AG04449 (cell line): Measurements from ENCODE around the gene ANKRD18B.
"Not testable (repeated sequence)": the region's sequence is repeated elsewhere in the genome, so short reads cannot be mapped to it uniquely, and the experiment has no call there.

ENCODE experiments used
- CTCF ChIA-PET: fragments of 350-600 bp; formaldehyde crosslinking; extraction: SDS; loops from one replicate; lab custom pipeline; 2021; ENCODE audit warnings: antibody characterized with exemption; lab: Yijun Ruan, JAX
- POLR2A ChIA-PET: fragments of 400-600, 350-600 bp; formaldehyde crosslinking; extraction: SDS; loops from one replicate; lab custom pipeline; 2020; ENCODE audit warnings: antibody characterized with exemption, inconsistent platforms; lab: Yijun Ruan, JAX
- DNase-seq: peaks from one replicate; pipeline ENCODE4 v3.0.0-alpha.2; 2010; ENCODE audit warnings: low read depth, low spot score
- H3K4me3 ChIP-seq: 2 replicates; pipeline ENCODE4 v1.5.1; 2011; ENCODE audit warnings: low read depth, mild to moderate bottlenecking, control low read depth, low read length
- TF ChIP-seq, protein P1 (sequence below): IDR thresholded peaks from one replicate; pipeline ENCODE4 v1.5.1; 2011; ENCODE audit warnings: mild to moderate bottlenecking, moderate library complexity, low read length, control low read depth, inconsistent platforms; ENCODE audit not compliant: insufficient read depth; ENCODE audit errors: missing control alignments

Gene ANKRD18B

GRCh38 chr9:33489066-33489465, 35.0 kb upstream of the ANKRD18B start:
- TF ChIP-seq, protein P1, sequence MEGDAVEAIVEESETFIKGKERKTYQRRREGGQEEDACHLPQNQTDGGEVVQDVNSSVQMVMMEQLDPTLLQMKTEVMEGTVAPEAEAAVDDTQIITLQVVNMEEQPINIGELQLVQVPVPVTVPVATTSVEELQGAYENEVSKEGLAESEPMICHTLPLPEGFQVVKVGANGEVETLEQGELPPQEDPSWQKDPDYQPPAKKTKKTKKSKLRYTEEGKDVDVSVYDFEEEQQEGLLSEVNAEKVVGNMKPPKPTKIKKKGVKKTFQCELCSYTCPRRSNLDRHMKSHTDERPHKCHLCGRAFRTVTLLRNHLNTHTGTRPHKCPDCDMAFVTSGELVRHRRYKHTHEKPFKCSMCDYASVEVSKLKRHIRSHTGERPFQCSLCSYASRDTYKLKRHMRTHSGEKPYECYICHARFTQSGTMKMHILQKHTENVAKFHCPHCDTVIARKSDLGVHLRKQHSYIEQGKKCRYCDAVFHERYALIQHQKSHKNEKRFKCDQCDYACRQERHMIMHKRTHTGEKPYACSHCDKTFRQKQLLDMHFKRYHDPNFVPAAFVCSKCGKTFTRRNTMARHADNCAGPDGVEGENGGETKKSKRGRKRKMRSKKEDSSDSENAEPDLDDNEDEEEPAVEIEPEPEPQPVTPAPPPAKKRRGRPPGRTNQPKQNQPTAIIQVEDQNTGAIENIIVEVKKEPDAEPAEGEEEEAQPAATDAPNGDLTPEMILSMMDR = no peak
- H3K4me3 ChIP-seq = no peak overlapping the region
- ChIA-PET CTCF (interaction anchor here (1.5 to 1.9 kb wide), 4 partner anchors 9 to 36 kb away, joined by 4 to 10 read pairs (median 8); partner anchors contain the start of gene NOL6), POLR2A (interaction anchor here (0.8 to 0.9 kb wide), 2 partner anchors 15 to 18 kb away, joined by 3 to 4 read pairs; partner anchors contain the start of gene NOL6)
- DNase-seq = peak; percentile 26

DNA sequence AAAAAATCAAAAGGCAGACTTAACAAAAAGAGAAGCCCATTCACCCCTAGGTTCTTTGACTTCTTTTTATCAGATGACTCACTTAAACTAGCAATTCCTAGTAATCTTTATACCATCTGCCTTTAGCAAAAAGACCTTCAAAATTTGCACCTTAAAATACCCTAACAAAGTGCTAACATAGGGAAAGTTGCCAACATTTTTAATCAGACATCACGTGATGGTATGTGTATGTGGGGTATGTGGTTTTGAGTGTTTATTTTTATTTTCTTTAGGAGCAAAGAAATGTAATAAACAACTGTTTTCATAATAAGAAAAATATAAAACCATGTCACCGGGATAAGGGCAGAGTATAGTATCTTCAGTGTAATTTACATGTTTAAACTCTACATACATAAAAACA, 30.2 kb upstream of the ANKRD18B start:
- POLR2A ChIA-PET, DNase-seq, H3K4me3 ChIP-seq, CTCF ChIA-PET: not testable (repeated sequence)

DNA sequence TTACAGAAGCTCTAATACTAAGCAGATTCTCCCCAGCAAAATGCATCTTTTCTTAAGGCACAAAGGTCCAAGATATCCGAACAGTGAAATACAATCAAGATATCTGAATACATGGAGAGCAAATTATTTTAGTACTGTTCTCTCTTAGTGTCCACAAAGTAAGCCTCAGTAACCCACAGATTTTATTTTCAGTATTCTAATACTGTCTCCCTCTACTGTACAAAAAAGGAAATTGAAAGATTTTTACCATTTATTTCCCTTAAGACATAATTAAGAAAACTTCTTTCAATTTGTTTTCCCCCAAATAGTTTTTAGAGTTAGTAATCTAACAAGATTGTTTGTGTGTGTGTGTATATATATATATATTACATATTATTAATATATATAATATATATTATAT, 25.7 kb upstream of the ANKRD18B start:
- no peak for DNase-seq
- CTCF ChIA-PET = interaction anchor here (1.8 kb wide), 1 partner anchor 10 kb away, joined by 8 read pairs; no protein-coding TSS in a partner anchor
- POLR2A ChIA-PET = no interaction called here
- TF ChIP-seq, protein P1 = no peak
- H3K4me3 ChIP-seq = no peak overlapping the region

GRCh38 chr9:33506626-33507370, 17.3 kb upstream of the ANKRD18B start:
- TF ChIP-seq, protein P1 = no peak
- peak overlapping the region; percentile 41 for H3K4me3 ChIP-seq
- ChIA-PET POLR2A (interaction anchor here (0.9 kb wide), 1 partner anchor 18 kb away, joined by 3 read pairs; no protein-coding TSS in a partner anchor), CTCF (interaction anchor here (1.2 kb wide), 2 partner anchors 10 to 18 kb away, joined by 4 to 5 read pairs; no protein-coding TSS in a partner anchor)
- peak; percentile 89 for DNase-seq

DNA sequence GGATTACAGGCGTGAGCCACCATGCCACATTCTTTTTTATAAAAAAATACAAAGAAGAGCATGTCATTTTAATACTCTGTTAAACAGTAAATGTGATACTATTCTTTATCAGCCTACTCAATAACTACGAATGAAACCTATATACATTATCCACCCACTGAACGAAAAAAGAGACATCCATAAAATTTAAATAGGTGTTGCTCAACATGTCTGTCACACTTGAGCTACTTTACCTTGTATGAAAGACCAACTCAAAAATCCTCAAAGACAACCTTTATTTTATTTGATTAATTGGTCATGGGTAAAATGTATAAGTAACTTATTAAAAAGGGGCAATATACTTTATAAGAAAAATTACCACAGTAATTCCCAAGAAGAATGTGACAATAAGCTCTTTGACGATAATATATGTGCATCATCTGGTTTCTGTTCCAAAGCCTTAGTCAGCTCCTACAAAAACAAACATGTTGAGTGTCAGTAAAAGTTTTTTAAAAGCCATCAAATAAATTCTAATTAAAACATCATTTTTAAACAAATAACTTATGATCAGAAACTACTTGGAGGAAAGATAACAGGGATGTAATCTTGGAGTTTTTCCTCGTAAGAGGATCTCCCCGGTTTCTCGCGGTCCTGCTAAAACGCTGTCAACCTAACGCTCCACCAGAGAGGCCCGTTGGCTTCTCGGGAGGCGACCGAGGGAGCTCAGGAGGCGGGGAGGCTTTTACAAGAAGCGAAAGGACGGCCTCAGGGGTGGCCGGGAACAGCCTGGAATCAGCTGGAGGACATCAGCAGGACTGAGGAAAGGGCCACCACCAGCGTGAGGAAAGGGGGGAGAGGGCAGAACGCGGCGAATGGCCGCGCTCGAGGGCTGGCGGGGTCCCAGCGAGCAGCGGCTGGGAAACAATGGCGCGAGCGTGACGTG, 13.5 kb upstream of the ANKRD18B start:
- TF ChIP-seq, protein P1 = no peak
- no peak for DNase-seq
- CTCF ChIA-PET = interaction anchor here (0.8 to 1.3 kb wide), 2 partner anchors 37 to 95 kb away, joined by 3 read pairs; partner anchors contain the start of gene NOL6
- H3K4me3 ChIP-seq = peak overlapping the region; percentile 70
- POLR2A ChIA-PET = interaction anchor here (0.6 kb wide), 1 partner anchor 30 kb away, joined by 3 read pairs; no protein-coding TSS in a partner anchor

GRCh38 chr9:33511184-33511517, 12.9 kb upstream of the ANKRD18B start:
- ChIA-PET POLR2A (interaction anchor here (0.6 kb wide), 1 partner anchor 31 kb away, joined by 3 read pairs; no protein-coding TSS in a partner anchor), CTCF (interaction anchor here (1.3 kb wide), 1 partner anchor 37 kb away, joined by 3 read pairs; the partner anchor contains the start of gene NOL6)
- DNase-seq = not testable (repeated sequence)
- peak overlapping the region; percentile 70 for H3K4me3 ChIP-seq

- CTCF ChIA-PET, POLR2A ChIA-PET, H3K4me3 ChIP-seq: not testable (repeated sequence)
Measured at GRCh38 chr9:33512535-33512934, 11.5 kb upstream of the ANKRD18B start.

GRCh38 chr9:33515342-33515995, 8.6 kb upstream of the ANKRD18B start:
- CTCF ChIA-PET, POLR2A ChIA-PET, H3K4me3 ChIP-seq, DNase-seq: not testable (repeated sequence)

More at GRCh38 chr9:33512535-33512934, 11.5 kb upstream of the ANKRD18B start:
- not testable (repeated sequence) for DNase-seq

DNA sequence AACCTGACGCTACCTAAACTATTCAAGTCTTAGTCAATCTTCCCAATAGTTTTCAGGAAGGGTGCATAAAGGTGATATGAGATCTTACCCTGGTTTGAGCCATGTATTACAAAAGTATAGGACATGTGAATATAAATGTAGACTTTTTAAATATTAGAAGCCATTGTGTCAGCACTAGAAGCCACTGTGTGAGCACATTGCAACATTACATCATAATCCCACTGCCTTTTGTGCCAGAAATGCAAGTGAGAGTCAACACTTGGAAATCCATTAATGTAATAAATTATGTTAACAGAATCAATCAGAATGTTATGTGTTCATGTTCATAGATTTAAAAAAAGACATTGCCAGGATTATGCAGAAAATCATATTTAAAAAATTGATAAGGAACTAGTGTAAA, 7.7 kb upstream of the ANKRD18B start:
- DNase-seq = not testable (repeated sequence)

More for the DNA sequence above, 7.7 kb upstream of the ANKRD18B start:
- POLR2A ChIA-PET, H3K4me3 ChIP-seq, CTCF ChIA-PET: not testable (repeated sequence)
